HG02870 (cell line): ENCODE measurements around the gene WNT6.

Experiments
- ATAC-seq: cut with Tn5 transposase; IDR thresholded peaks from one replicate; pipeline ENCODE4 v1.9.1; 2021; ENCODE audit warnings: mild to moderate bottlenecking, moderate library complexity; ENCODE audit not compliant: unreplicated experiment

WNT6 gene

GRCh38 chr2:218877331-218877730, 17.7 kb downstream of the WNT6 start:
- no peak for ATAC-seq

GRCh38 chr2:218877891-218878290, 18.3 kb downstream of the WNT6 start:
- no peak for ATAC-seq

- no peak for ATAC-seq
Observed at GRCh38 chr2:218878486-218878885, 18.9 kb downstream of the WNT6 start.

- ATAC-seq, result no peak
Observed at GRCh38 chr2:218878926-218879761, 19.5 kb downstream of the WNT6 start.

- ATAC-seq, result no peak
Observed at GRCh38 chr2:218879776-218880101, 20.1 kb downstream of the WNT6 start.

- ATAC-seq, result peak; percentile 71
Observed at GRCh38 chr2:218880102-218880858, 20.7 kb downstream of the WNT6 start, which contains the start of gene WNT10A. TSS of gene WNT10A (plus strand) at chr2:218880852. CDS start at chr2:218880996, 144 bp downstream.

- no peak for ATAC-seq
Observed at GRCh38 chr2:218880859-218881594, 21.4 kb downstream of the WNT6 start.

GRCh38 chr2:218881744-218882460, 22.3 kb downstream of the WNT6 start:
- no peak for ATAC-seq

- no peak for ATAC-seq
Observed at GRCh38 chr2:218882461-218882816, 22.8 kb downstream of the WNT6 start.

- no peak for ATAC-seq
Observed at GRCh38 chr2:218882866-218883366, 23.3 kb downstream of the WNT6 start.

- no peak for ATAC-seq
Observed at GRCh38 chr2:218883491-218884490, 24.2 kb downstream of the WNT6 start.

GRCh38 chr2:218884519-218884918, 24.9 kb downstream of the WNT6 start:
- ATAC-seq, result no peak

- ATAC-seq, result peak; percentile 54
Observed at GRCh38 chr2:218885981-218886947, 26.7 kb downstream of the WNT6 start.

- no peak for ATAC-seq
Observed at GRCh38 chr2:218887079-218887478, 27.5 kb downstream of the WNT6 start.

- no peak for ATAC-seq
Observed at GRCh38 chr2:218888341-218888740, 28.7 kb downstream of the WNT6 start.

- no peak for ATAC-seq
Observed at GRCh38 chr2:218889937-218890336, 30.3 kb downstream of the WNT6 start.

GRCh38 chr2:218890369-218890768, 30.8 kb downstream of the WNT6 start:
- no peak for ATAC-seq
